GM21528 (cell line): ENCODE results near the gene LIMS1.

ENCODE experiments used
- ATAC-seq: cut with Tn5 transposase; IDR thresholded peaks from one replicate; pipeline ENCODE4 v1.9.1; 2021; ENCODE audit warnings: mild to moderate bottlenecking, moderate library complexity; ENCODE audit not compliant: unreplicated experiment, low FRiP score

Gene LIMS1

DNA sequence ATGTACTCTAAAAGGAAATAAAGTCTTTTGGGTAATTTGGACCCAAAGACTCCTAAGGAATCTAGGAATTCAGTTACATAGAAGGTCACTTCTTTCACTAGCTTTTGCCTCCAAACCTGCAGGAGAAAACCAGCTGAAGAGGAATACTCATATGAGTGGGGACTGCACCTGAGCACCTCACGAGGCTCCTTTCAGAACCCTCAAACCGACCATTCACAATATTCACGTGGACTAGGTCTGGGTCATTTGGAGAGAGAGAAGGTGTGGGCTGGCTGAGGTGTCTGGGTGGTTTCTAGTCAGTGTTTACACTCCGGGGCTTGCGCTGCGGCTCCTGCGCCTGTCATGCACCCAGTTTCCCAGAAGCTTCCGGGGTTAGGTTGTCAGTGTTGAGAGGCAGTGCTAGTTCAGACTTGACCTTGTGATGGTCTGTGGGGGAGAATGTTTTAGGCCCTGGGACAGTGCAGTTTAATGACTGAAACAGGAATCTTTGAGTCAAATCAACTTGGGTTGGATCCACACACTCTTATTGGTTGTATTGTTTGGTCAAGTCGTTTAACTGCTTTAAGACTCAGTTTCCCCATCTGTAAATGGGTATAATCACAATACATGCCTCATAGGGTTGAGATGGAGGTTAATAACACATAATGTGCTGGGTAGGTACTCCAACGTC, 78.4 kb downstream of the LIMS1 start:
- peak; percentile 84 for ATAC-seq

DNA sequence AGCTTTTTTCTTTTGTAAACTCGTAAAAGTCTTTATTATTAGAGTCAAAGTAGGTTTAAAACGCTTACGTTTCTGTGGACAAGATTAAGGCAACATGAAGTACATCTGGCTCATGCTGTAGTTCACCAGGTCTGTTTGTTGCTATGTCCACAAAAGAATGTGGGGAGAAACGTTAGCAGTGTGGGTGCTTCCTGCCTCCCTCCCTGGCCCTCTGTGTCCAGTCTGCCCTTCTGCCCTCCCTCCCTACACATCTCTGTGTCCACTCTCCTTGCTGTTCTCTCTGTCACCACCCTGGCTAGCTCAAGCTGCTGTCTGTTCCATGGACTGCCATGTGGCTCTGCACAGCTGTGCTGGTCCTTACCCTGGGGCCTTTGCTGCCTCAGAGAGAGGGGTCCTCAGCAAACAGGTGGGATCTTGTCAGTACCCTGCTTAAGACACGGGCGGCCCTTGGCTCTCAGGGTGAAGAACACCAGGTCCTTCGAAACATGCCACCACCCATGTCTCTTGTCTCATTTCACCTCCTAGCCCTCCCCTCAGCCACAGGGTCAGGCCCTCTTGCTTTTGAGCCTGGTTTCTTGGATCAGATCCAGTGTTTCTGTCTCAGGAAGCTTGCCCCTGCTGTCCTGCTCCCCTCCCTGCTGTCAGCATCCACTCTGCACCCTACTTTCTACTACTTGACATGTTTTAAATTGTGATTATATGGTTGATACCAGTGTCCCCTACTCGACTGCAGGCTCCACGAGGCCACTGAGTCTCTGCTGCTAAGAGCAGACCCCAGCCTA, 79.2 kb downstream of the LIMS1 start:
- no peak for ATAC-seq

- ATAC-seq, result no peak
These were observed 79.8 kb downstream of the LIMS1 start for GRCh38 chr2:108614043-108614545.

DNA sequence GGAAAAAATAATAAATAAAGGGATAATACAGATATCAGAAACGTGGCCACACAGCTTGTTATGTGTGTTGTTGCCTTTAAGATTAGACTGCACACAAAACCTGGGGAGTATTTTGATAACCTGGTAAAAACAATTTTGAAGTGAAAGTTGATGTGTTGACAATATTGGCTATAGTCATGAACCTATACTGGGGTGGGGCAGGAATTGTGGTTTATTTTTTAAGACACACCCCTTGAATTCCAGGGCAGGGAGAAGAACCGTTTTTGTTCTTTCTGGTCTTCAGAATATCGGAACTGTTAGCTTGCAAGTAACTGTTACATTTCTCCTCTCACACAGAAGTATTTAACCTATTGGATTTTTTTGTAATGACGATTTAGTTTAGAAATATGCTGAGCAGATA, 80.4 kb downstream of the LIMS1 start:
- no peak for ATAC-seq

DNA sequence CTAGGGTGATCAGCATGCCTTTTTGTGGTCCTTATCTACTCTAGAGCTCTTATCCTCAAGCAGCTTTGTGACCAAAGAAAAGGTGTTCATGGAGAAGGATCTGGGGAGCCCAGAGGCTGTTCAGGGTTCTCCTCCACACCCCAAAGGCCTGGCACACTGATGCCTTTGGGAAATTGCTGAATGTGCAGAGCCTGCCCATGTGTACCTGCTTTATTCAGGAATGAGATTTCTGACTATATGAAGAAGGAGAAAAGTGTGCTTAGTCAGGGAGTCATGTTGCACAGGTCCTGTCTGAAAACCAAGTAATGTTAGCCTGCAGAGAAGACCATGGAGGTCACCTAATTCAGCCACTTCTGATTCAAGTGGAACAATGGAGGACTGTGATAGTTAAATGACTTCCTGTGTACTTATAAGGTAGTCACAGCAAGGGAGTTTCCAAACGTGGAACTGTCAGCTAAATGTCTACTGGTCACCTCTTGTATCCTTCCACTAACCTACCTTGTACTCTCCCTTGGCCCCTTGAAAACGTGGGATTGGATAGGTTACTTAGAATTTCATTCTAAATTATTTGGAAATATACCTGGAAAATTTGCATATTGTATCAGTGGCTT, 81.3 kb downstream of the LIMS1 start:
- no peak for ATAC-seq

DNA sequence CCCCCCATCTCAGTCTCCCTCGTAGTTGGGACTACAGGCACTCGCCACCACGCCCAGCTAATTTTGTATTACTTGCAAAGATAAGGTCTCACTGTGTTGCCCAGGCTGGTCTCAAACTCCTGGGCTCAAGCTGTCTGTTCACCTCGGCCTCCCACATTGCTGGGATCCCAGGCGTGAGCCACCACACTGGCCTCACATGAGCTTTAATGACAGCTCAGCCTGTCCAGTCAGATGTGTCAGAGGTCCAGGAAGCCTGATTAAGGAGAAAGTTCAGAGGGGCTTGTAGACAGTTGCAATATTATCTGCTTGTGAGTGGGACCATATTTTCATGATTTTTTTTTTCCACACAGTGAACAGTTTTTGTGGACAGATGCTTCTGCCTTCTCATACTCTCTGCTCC, 82.0 kb downstream of the LIMS1 start:
- no peak for ATAC-seq

- ATAC-seq, result no peak
These were observed 82.5 kb downstream of the LIMS1 start for GRCh38 chr2:108616751-108617161.

- no peak for ATAC-seq
These were observed 83.3 kb downstream of the LIMS1 start for GRCh38 chr2:108617617-108618016.

DNA sequence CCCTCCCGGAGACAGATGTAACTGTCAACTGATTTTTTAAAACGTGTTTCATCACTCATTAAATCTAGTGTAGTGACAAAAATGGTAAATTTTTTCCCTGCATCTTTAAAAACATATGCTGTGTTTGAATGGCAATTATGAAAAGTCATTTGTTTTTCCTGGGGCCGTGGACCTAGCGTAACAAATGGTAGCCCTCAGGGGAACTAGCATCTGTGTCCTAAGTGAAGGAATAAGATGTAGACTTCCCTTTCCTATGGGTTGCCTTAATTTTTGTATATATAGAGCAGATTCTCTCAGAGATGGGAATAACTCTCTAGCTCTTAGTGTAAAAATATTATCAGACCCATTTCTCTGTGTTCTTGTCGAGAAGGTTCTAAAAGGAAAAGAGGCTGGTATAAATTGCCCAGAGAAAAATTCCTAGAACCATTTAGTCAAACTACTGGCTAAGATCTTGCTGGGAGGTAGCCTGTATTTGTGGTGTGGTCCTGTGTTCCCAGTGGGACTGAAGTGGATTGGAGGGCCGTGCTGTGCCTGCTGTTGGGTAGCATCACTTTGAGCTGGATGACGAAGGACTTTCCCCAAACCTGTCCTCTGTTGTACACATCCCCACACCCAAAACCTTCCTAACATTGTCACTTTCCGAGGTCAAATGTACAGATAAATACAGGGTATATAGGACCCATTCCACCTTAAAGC, 85.8 kb downstream of the LIMS1 start:
- ATAC-seq, result no peak

GRCh38 chr2:108620656-108621055, 86.4 kb downstream of the LIMS1 start:
- ATAC-seq, result no peak

GRCh38 chr2:108621087-108621559, 86.9 kb downstream of the LIMS1 start:
- ATAC-seq, result peak; percentile 98

DNA sequence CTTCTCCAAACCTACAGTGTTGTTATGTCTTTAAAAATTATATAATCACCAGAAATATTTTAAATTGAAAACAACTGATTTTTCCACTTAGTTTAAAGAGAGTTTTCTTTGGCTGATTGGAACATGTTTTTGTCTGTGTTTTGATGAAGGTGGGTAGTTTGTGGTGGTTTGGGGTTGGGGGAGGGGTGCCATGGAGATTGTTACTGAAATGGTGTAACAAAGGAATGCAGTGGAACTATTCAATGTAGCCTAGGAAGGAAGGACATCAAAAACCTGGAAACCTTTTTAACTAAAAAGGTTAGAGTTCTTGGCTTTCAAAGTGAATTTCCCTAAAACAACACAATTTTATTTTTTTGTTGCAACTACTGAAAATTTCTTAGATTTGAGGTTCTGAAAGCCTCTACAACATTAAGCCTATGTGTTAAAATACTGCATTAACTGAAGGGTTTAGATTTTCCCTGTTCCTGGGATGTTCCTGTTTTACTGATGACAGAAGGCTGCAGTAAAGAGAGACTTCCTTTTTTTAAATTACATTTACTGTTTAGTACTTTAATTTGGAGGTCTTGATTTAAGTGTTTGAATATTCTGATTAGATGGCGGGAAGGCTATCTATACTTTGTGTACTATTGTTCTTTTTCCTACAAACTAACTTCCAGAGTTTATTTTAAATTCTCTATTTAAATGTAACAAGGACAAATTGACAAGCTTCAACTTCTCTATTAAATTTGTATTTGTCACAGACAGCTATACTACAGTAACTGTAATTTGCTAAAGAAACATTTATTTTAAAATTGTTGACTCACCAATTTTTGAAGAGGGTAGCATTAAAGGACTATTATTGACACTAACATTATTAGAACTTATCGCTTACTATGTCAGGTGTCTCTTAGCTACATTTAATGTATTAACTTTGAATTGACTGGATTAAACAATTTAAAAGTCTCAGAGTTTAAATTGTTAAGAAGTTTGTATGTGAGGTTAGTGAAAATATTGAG, 87.7 kb downstream of the LIMS1 start:
- ATAC-seq, result no peak

GRCh38 chr2:108623616-108624015, 89.3 kb downstream of the LIMS1 start:
- no peak for ATAC-seq

GRCh38 chr2:108625186-108625827, 91.0 kb downstream of the LIMS1 start:
- no peak for ATAC-seq

- ATAC-seq, result no peak
These were observed 91.5 kb downstream of the LIMS1 start for GRCh38 chr2:108625828-108626195.

GRCh38 chr2:108626995-108627394, 92.7 kb downstream of the LIMS1 start:
- no peak for ATAC-seq

DNA sequence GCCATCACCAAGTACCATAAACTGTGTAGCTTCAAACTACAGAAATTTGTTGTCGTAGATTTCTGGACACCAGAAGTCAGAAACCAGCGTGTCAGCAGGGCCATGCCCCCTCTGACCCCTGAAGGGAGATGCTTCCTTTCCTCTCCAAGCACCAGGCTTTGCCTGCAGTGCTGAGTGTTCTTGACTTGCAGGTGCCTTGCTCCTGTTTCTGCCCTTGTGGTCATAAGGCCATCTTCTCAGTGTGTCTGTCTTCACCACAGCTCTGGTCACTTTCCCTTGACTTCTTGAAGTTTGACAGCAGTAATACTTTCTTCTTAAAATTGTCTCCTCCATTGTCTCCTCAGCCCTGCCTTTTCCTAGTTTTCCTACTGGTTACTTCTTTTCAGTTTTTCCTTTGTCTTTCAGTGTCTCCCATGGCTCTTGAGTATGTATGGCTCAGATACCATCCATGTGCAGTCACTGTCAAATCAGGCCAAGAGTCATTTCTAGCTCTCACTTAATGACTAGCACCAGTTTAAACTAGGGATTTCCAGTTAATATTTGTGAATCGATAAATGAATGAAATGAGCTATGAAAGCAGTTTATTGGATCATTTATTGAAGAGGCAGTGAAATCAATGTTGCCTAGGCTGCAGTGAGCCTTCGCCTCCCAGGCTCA, 93.8 kb downstream of the LIMS1 start:
- ATAC-seq, result no peak

DNA sequence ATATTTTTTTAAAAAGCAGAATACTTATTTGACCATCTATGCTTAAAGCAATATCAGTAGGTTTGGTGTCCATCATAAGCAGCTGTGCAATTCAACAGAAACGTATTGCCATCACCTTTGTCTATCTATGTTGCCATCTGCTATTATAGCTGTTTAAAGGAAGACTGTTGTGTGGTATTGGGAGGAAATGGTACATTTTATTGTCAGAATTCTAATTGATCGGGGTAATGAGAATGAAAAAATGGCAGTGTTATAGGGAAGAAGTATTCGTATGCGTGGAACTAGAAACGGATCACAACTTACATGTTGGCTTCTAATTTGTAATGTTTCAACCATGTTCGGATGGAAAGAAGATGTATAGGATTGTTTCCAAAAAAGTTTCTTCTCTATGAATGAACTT, 94.7 kb downstream of the LIMS1 start:
- ATAC-seq, result no peak

DNA sequence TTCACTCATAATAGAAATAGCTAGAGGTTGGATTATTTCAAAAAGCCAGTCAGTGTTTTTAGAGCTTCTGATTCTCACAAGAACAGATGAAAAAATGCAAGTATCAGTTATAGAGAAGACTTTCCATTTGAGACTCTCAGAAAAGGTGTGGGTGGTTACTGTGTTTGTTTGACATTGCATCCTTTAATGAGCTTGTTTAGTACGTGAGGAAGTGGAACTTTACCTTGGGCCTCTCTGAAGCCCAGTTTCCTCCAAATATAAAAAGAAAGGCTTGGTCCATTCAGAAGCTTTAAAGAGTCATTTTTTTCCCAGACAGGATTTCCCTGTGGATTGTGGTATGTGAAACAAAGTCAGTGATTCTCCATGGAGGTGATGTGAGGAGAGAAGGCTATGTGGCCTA, 95.1 kb downstream of the LIMS1 start:
- no peak for ATAC-seq
